Tibial nerve (tissue), 4 donors: ENCODE measurements around the gene RASA3. TPM values are rescaled to one million over a fixed set of nuclear protein-coding genes. Genes with fewer than 3 reads are reported as not detected.
"Not testable (repeated sequence)": the region's sequence is repeated elsewhere in the genome, so short reads cannot be mapped to it uniquely, and the experiment has no call there.

Experiments
- DNase-seq, 2 donors: peaks; one replicate each; pipeline ENCODE4 v3.0.0-alpha.2; 2019; ENCODE audit warnings: low spot score in 2 of 2
- H3K27ac ChIP-seq, 4 donors: fragments of 200-600 bp; sonication (generic) in 3 of 4; one replicate each; pipeline ENCODE4 v1.5.1; 2017 to 2019; ENCODE audit warnings: mild to moderate bottlenecking in 1 of 4
- H3K27me3 ChIP-seq, 2 donors: fragments of 200-600 bp; sonication (generic) in 1 of 2; one replicate each; pipeline versions ENCODE4 v1.5.1 to v1.6.0; 2017 to 2019
- H3K36me3 ChIP-seq, 3 donors: fragments of 200-600 bp; sonication (generic); one replicate each; pipeline ENCODE4 v1.5.1; 2018 to 2019
- H3K4me1 ChIP-seq, 4 donors: fragments of 200-600 bp; sonication (generic) in 3 of 4; one replicate each; pipeline ENCODE4 v1.5.1; 2017 to 2019
- H3K4me3 ChIP-seq, 4 donors: fragments of 200-600 bp; sonication (generic) in 3 of 4; one replicate each; pipeline ENCODE4 v1.5.1; 2017 to 2019; ENCODE audit warnings: mild to moderate bottlenecking in 1 of 4, moderate library complexity in 1 of 4
- H3K9me3 ChIP-seq, 4 donors: fragments of 200-600 bp; sonication (generic) in 3 of 4; one replicate each; pipeline ENCODE4 v1.5.1; 2017 to 2019
- EP300 ChIP-seq, 2 donors: sonication (generic); formaldehyde crosslinking; IDR thresholded peaks; one replicate each; pipeline ENCODE4 v1.6.1; 2017; ENCODE audit warnings: antibody characterized with exemption in 2 of 2, mild to moderate bottlenecking in 1 of 2
- POLR2A ChIP-seq, 2 donors: fragments of 450-650 bp; IDR thresholded peaks; one replicate each; pipeline ENCODE4 v1.6.1; 2017; ENCODE audit warnings: antibody characterized with exemption in 2 of 2, mild to moderate bottlenecking in 2 of 2, moderate library complexity in 2 of 2
- WGBS, 2 donors: methylation state at CpG; one replicate each; pipeline ENCODE4 v1.1.5; 2018; 5-methylcytosine and 5-hydroxymethylcytosine counted together
- total RNA-seq, 4 donors: library from RNA; depleted of rRNA; stranded (reverse); fragments of >200 nt; gene quantifications; one replicate each; pipeline ENCODE4 v1.1.0, GENCODE V29; 2016
- TF ChIP-seq, protein P1 (sequence below), 5 experiments: fragments of 200-600 bp in 3 of 5; fragments of 450-650 bp in 2 of 5; sonication (generic) in 3 of 5; IDR thresholded peaks; one replicate each; pipeline ENCODE4 v1.5.1; 2016 to 2019; ENCODE audit warnings: antibody characterized with exemption in 5 of 5, mild to moderate bottlenecking in 3 of 5, moderate library complexity in 2 of 5

RASA3 gene
- total RNA-seq, 4 donors from 2014 or later, result 36.2 to 63.3 (median 46.3) TPM

DNA sequence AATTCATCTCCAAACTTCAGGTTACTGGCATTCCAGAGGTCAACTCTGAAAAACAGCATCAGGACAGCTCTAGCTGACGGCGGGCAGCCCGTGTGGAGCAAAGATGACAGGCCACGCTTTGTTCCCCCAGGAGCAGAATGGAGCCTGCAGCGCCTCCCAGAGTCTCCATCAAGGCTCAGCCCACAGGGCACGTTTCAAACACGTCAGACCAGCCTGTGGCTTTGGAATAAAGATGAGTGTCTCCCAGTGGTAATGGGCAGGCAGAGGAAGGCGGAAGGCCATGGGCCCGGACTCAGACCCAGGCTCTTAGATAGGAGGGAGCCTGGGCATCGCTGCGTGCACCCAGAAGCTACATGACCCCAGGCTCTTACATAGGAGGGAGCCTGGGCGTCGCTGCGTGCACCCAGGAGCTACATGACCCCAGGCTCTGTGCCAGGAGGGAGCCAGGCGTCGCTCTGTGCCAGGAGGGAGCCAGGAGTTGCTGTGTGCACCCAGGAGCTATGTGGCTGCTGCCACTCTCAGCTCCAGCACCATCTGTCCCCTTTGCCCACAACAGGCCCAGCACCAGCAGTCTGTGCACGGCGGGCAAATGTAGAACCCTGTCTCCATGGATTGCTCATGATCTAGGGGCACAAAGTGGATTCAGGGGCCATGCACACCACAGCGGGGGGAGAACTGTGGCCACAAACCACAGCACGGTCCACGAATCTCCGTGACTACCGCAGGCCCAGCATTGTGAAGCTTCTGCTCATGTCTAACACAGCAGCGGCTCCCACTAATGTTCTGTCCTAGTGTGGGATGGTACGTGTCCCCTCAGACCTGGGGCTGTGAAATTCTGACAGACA lies 110.7 kb downstream of the RASA3 start:
- H3K27me3 ChIP-seq, result no peaks in the 10 kb centered on the region
- peaks cover 0 to 18% (median 11%) of the 10 kb centered on the region in 4 donors for H3K4me1 ChIP-seq
- no peak overlapping the region for H3K27ac ChIP-seq
- 70 to 82% methylated on average over 11 to 25 of the region's 25 CpGs for WGBS, 2 donors
- peaks cover 0 to 93% (median 11%) of the 10 kb centered on the region in 3 donors for H3K36me3 ChIP-seq
- no peak overlapping the region for H3K4me3 ChIP-seq
- TF ChIP-seq EP300 (IDR thresholded peaks at IDR 0.05), result no peak
- no peak for TF ChIP-seq POLR2A (IDR thresholded peaks at IDR 0.05)
- TF ChIP-seq, protein P1, sequence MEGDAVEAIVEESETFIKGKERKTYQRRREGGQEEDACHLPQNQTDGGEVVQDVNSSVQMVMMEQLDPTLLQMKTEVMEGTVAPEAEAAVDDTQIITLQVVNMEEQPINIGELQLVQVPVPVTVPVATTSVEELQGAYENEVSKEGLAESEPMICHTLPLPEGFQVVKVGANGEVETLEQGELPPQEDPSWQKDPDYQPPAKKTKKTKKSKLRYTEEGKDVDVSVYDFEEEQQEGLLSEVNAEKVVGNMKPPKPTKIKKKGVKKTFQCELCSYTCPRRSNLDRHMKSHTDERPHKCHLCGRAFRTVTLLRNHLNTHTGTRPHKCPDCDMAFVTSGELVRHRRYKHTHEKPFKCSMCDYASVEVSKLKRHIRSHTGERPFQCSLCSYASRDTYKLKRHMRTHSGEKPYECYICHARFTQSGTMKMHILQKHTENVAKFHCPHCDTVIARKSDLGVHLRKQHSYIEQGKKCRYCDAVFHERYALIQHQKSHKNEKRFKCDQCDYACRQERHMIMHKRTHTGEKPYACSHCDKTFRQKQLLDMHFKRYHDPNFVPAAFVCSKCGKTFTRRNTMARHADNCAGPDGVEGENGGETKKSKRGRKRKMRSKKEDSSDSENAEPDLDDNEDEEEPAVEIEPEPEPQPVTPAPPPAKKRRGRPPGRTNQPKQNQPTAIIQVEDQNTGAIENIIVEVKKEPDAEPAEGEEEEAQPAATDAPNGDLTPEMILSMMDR (IDR thresholded peaks at IDR 0.05), result no peak
- H3K9me3 ChIP-seq, result no peaks in the 10 kb centered on the region
- DNase-seq, result no peak

DNA sequence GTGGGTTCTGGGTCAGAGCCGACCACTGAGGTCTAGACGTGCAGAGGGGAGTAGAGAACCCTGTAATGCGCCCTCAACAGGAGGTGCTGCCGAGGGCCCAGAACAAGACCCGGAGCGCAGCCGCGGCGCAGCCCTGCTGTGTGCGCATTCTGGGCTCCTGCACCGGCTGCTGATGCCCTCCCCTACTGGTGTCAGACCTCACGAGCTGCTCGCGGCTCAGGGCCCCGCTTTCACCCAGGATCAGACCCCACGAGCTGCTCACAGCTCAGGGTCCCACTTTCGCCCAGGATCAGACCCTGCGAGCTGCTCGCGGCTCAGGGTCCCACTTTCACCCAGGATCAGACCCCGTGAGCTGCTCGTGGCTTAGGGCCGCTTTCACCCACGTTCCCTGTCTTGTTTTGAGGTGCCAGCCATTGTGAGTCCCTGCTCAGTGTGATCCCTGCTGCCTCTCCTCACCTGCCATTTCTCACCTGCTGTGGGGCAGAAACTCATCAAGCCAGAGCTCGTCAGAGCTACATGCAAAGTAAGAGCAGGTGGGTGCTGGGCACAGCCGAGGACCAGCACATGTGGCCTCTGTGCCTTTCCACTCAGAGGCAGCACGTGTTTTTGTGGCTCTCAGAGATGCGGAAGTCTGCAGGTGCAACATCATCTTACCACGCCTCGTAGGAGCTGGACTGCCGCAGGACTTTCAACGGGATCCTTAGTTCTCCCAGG lies 111.5 kb downstream of the RASA3 start:
- no peaks in the 10 kb centered on the region for H3K9me3 ChIP-seq
- H3K27me3 ChIP-seq, result no peaks in the 10 kb centered on the region
- no peak for TF ChIP-seq POLR2A (IDR thresholded peaks at IDR 0.05)
- TF ChIP-seq, protein P1 (IDR thresholded peaks at IDR 0.05), result no peak
- TF ChIP-seq EP300 (IDR thresholded peaks at IDR 0.05), result no peak
- peaks cover 0 to 10% (median 5%) of the 10 kb centered on the region in 4 donors for H3K4me1 ChIP-seq
- H3K4me3 ChIP-seq, result no peak overlapping the region
- WGBS, 2 donors, result 88 to 89% methylated on average over 25 to 32 of the region's 32 CpGs
- no peak overlapping the region for H3K27ac ChIP-seq
- no peak for DNase-seq
- peaks cover 1 to 93% (median 11%) of the 10 kb centered on the region in 3 donors for H3K36me3 ChIP-seq

DNA sequence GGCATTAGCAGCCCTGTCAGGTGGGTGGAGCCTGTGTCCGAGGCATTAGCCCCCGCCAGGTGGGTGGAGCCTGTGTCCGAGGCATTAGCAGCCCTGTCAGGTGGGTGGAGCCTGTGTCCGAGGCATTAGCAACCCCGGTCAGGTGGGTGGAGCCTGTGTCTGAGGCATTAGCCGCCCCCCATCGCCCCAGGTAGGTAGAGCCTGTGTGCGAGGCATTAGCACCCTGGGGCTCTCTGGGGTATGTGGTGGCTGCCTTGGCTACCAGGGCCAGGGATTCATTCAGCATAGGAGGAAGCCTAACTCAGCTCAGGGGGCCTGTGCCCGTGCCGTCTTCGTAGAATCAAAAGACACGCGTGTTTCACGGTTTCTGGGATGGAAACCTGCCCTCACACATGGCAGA lies 112.3 kb downstream of the RASA3 start:
- WGBS, 2 donors, result 93 to 95% methylated on average over 7 to 11 of the region's 14 CpGs
- H3K36me3 ChIP-seq, result peaks cover 6 to 94% (median 11%) of the 10 kb centered on the region in 3 donors
- not testable (repeated sequence) for DNase-seq, H3K9me3 ChIP-seq, H3K4me1 ChIP-seq, H3K4me3 ChIP-seq, H3K27ac ChIP-seq, H3K27me3 ChIP-seq

GRCh38 chr13:114019367-114019766 lies 113.1 kb downstream of the RASA3 start:
- Histone ChIP-seq H3K27me3 (no peaks in the 10 kb centered on the region), H3K36me3 (peaks cover 7 to 96% (median 11%) of the 10 kb centered on the region in 3 donors), H3K4me1 (peaks cover 0 to 11% (median 0%) of the 10 kb centered on the region in 4 donors), H3K9me3 (no peaks in the 10 kb centered on the region), H3K27ac (no peak overlapping the region), H3K4me3 (no peak overlapping the region)
- DNase-seq, result no peak
- WGBS, 2 donors, result 80 to 82% methylated on average over 1 to 8 of the region's 13 CpGs
- no peak for TF ChIP-seq EP300 (IDR thresholded peaks at IDR 0.05)
- TF ChIP-seq POLR2A (IDR thresholded peaks at IDR 0.05), result no peak
- TF ChIP-seq, protein P1 (IDR thresholded peaks at IDR 0.05), result no peak

DNA sequence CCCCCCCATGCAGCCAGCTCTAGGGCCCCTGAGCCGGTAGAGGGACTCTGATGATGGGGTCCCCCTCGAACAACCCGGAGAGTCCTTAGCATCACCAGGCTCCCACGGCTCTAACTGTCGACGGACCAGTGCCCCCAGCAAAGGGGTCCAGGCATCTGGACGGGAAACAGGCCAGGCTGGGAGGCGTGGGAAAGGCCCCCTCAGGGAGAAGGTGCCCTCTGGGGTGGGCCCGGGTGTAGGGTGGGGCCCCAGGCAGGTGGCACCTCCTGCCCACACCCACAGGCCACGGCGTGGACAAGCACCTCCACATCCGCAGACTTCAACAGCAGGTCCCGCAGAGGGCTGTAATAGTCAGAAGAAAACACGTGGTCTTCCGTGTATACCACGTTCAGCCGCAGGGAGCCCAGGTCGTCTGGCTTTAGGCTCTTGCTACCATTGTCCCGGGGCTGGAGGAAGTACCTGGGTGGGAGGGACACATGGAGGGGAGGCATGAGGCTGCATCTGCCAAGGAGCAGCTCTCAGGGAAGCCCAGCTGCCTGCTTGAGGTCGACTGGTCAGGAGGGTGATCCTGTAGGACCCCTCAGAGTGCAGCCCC lies 113.9 kb downstream of the RASA3 start:
- Histone ChIP-seq H3K4me1 (peaks cover 0 to 11% (median 0%) of the 10 kb centered on the region in 4 donors), H3K27me3 (no peaks in the 10 kb centered on the region), H3K4me3 (no peak overlapping the region), H3K27ac (no peak overlapping the region), H3K9me3 (no peaks in the 10 kb centered on the region), H3K36me3 (peaks cover 9 to 92% (median 11%) of the 10 kb centered on the region in 3 donors)
- no peak for DNase-seq
- 88 to 90% methylated on average over 14 to 19 of the region's 20 CpGs for WGBS, 2 donors
- TF ChIP-seq EP300 (IDR thresholded peaks at IDR 0.05) (no peak), POLR2A (IDR thresholded peaks at IDR 0.05) (no peak)
- TF ChIP-seq, protein P1 (IDR thresholded peaks at IDR 0.05), result no peak
